Iris pigment epithelial cell (primary cell): ENCODE results near the gene SCAF1.
"Not testable (repeated sequence)": the region's sequence is repeated elsewhere in the genome, so short reads cannot be mapped to it uniquely, and the experiment has no call there.

Experiments
- DNase-seq: peaks from one replicate; pipeline ENCODE4 v3.0.0-alpha.2; 2011; ENCODE audit warnings: low read depth

The SCAF1 gene

GRCh38 chr19:49614096-49614833, 27.7 kb upstream of the SCAF1 start:
- DNase-seq: peak; percentile 88

- no peak for DNase-seq
These were observed 26.1 kb upstream of the SCAF1 start for GRCh38 chr19:49615861-49616260.

GRCh38 chr19:49616532-49616931, 25.5 kb upstream of the SCAF1 start:
- no peak for DNase-seq

GRCh38 chr19:49616945-49617344, 25.1 kb upstream of the SCAF1 start:
- DNase-seq: no peak

- not testable (repeated sequence) for DNase-seq
These were observed 24.1 kb upstream of the SCAF1 start for GRCh38 chr19:49617860-49618259.

- DNase-seq: no peak
These were observed 16.8 kb upstream of the SCAF1 start for GRCh38 chr19:49624967-49625910.

GRCh38 chr19:49626226-49626625, 15.8 kb upstream of the SCAF1 start:
- no peak for DNase-seq

- no peak for DNase-seq
These were observed 12.3 kb upstream of the SCAF1 start for GRCh38 chr19:49629659-49630058.

- DNase-seq: no peak
These were observed 10.9 kb upstream of the SCAF1 start for GRCh38 chr19:49631014-49631588.

- DNase-seq: no peak
These were observed 10.3 kb upstream of the SCAF1 start for GRCh38 chr19:49631610-49632192.

- DNase-seq: no peak
These were observed 9.4 kb upstream of the SCAF1 start for GRCh38 chr19:49632576-49632975.

- peak; percentile 55 for DNase-seq
These were observed 8.7 kb upstream of the SCAF1 start for GRCh38 chr19:49633273-49633672.

- peak; percentile 70 for DNase-seq
These were observed 6.3 kb upstream of the SCAF1 start for GRCh38 chr19:49635530-49636232.

GRCh38 chr19:49636233-49636932, 5.6 kb upstream of the SCAF1 start:
- no peak for DNase-seq

- peak; percentile 72 for DNase-seq
These were observed 3.9 kb upstream of the SCAF1 start for GRCh38 chr19:49637821-49638738.

GRCh38 chr19:49639401-49640112, 2.5 kb upstream of the SCAF1 start:
- no peak for DNase-seq

- DNase-seq: peak; percentile 100
These were observed 1.7 kb upstream of the SCAF1 start, which contains the start of gene RRAS for GRCh38 chr19:49640113-49640898. Gene RRAS (minus strand): TSS chr19:49640143. CDS start chr19:49640098, 45 bp downstream.

- DNase-seq: no peak
These were observed 555 bp downstream of the SCAF1 start for GRCh38 chr19:49642492-49643035.
